DOHH2 (cell line): ENCODE data around the gene EEPD1.

Experiments used
- H3F3A ChIP-seq: fragments of 200-600 bp; sonication (generic), shearing (Covaris generic); 2 replicates; pipeline ENCODE4 v1.6.0; 2016; ENCODE audit warnings: antibody characterized with exemption, mild to moderate bottlenecking; ENCODE audit not compliant: control insufficient read depth, insufficient read depth
- H3K27ac ChIP-seq: fragments of 200-600 bp; sonication (generic); 2 replicates; pipeline ENCODE4 v1.5.1; 2014; ENCODE audit warnings: low read depth, mild to moderate bottlenecking, low read length, moderate library complexity
- H3K27me3 ChIP-seq: fragments of 200-600 bp; sonication (generic); 2 replicates; pipeline ENCODE4 v1.6.1; 2014; ENCODE audit warnings: mild to moderate bottlenecking, low read length, mixed read lengths; ENCODE audit not compliant: control insufficient read depth
- H3K36me3 ChIP-seq: fragments of 200-600 bp; sonication (generic); 2 replicates; pipeline ENCODE4 v1.6.1; 2014; ENCODE audit warnings: mild to moderate bottlenecking, low read length, moderate library complexity, mixed read lengths; ENCODE audit not compliant: control insufficient read depth
- H3K4me1 ChIP-seq: fragments of 200-600 bp; sonication (generic); 2 replicates; pipeline ENCODE4 v1.6.1; 2014; ENCODE audit warnings: mild to moderate bottlenecking, low read length, mixed read lengths; ENCODE audit not compliant: control insufficient read depth
- H3K4me2 ChIP-seq: fragments of 200-600 bp; sonication (generic); 2 replicates; pipeline ENCODE4 v1.6.0; 2014; ENCODE audit warnings: mild to moderate bottlenecking, low read length, moderate library complexity
- H3K4me3 ChIP-seq: fragments of 200-600 bp; sonication (generic); 2 replicates; pipeline ENCODE4 v1.5.1; 2014; ENCODE audit warnings: mild to moderate bottlenecking, low read length, mixed read lengths
- H3K79me2 ChIP-seq: fragments of 200-600 bp; sonication (generic); 2 replicates; pipeline ENCODE4 v1.6.1; 2014; ENCODE audit warnings: mild to moderate bottlenecking, low read length, mixed read lengths; ENCODE audit not compliant: control insufficient read depth
- H3K9me2 ChIP-seq: fragments of 200-600 bp; sonication (generic); replicated peaks from 2 replicates; pipeline ENCODE4 v1.6.1; 2014; ENCODE audit warnings: mild to moderate bottlenecking, low read length, mixed read lengths; ENCODE audit not compliant: control insufficient read depth
- H3K9me3 ChIP-seq: fragments of 200-600 bp; sonication (generic); 2 replicates; pipeline ENCODE4 v1.6.1; 2014; ENCODE audit warnings: antibody characterized with exemption, low read length, mixed read lengths; ENCODE audit not compliant: control insufficient read depth, insufficient read depth
- H4K20me1 ChIP-seq: fragments of 200-600 bp; sonication (generic); 2 replicates; pipeline ENCODE4 v1.6.0; 2014; ENCODE audit warnings: low read depth, mild to moderate bottlenecking, antibody characterized with exemption, low read length, moderate library complexity; ENCODE audit not compliant: control insufficient read depth, insufficient read depth
- CTCF ChIP-seq: fragments of 200-600 bp; sonication (generic); IDR thresholded peaks from one replicate; pipeline ENCODE4 v1.5.1; 2014; ENCODE audit warnings: antibody characterized with exemption, mild to moderate bottlenecking, low read depth, low read length; ENCODE audit not compliant: poor library complexity, severe bottlenecking
- EZH2phosphoT487 ChIP-seq: fragments of 200-600 bp; sonication (generic); IDR thresholded peaks from 2 replicates; pipeline ENCODE4 v1.6.1; 2017; ENCODE audit warnings: borderline replicate concordance, mild to moderate bottlenecking, antibody characterized with exemption, low read length, moderate library complexity, mixed read lengths

EEPD1 gene

GRCh38 chr7:36272567-36273269, 119.7 kb downstream of the EEPD1 start:
- TF ChIP-seq EZH2phosphoT487 = no peak
- no peak for TF ChIP-seq CTCF
- Histone ChIP-seq H3K4me3 (no peak overlapping the region), H3F3A (peaks cover 4% of the 10 kb centered on the region; the same call in 1 of the 2 replicates), H3K4me1 (peaks cover 37% of the 10 kb centered on the region), H3K36me3 (peaks cover 10% of the 10 kb centered on the region), H3K79me2 (peaks cover 64% of the 10 kb centered on the region), H3K27ac (no peak overlapping the region), H3K9me2 (no peaks in the 10 kb centered on the region), H3K27me3 (no peaks in the 10 kb centered on the region), H4K20me1 (no peaks in the 10 kb centered on the region), H3K9me3 (no peaks in the 10 kb centered on the region), H3K4me2 (no peak overlapping the region)

- Histone ChIP-seq H3K4me3 (no peak overlapping the region), H4K20me1 (no peaks in the 10 kb centered on the region), H3K27ac (no peak overlapping the region), H3K27me3 (no peaks in the 10 kb centered on the region), H3F3A (peaks cover 3% of the 10 kb centered on the region; the same call in 1 of the 2 replicates), H3K9me3 (no peaks in the 10 kb centered on the region), H3K9me2 (no peaks in the 10 kb centered on the region), H3K4me2 (no peak overlapping the region), H3K4me1 (peaks cover 48% of the 10 kb centered on the region), H3K79me2 (peaks cover 70% of the 10 kb centered on the region), H3K36me3 (peaks cover 10% of the 10 kb centered on the region)
- no peak for TF ChIP-seq CTCF
- no peak for TF ChIP-seq EZH2phosphoT487
Measured at GRCh38 chr7:36273836-36274235, 120.8 kb downstream of the EEPD1 start.

DNA sequence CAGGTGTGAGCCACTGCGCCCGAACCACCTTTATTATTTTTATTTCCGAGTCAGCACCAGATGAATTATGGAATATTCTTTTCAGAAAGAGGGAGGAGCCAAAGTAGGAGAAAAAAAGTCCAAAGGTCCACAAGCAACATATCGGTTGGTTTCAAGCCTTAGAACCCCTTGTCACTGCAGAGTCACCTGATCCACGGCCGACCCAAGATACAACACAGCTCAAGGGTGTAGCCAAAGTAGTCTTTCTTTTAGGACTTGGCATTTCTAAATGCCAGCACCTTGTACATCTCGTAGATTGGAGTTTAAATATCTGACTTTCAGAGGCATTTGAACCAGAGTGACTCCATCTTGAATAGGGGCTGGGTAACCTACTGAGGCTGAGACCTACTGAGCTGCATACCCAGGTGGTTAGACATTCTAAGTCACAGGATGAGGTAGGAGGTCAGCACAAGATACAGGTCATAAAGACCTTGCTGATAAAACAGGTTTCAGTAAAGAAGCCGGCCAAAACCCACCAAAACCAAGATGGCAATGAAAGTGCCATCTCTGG, 122.8 kb downstream of the EEPD1 start:
- H3K4me1 ChIP-seq = peaks cover 68% of the 10 kb centered on the region
- H3K27ac ChIP-seq = no peak overlapping the region

More for the DNA sequence above, 122.8 kb downstream of the EEPD1 start:
- H3K9me3 ChIP-seq = no peaks in the 10 kb centered on the region
- TF ChIP-seq EZH2phosphoT487 = no peak
- TF ChIP-seq CTCF = no peak
- no peak overlapping the region for H3K4me3 ChIP-seq
- no peaks in the 10 kb centered on the region for H4K20me1 ChIP-seq
- H3K4me2 ChIP-seq = no peak overlapping the region
- no peaks in the 10 kb centered on the region for H3K9me2 ChIP-seq
- H3K79me2 ChIP-seq = peaks cover 80% of the 10 kb centered on the region
- H3K27me3 ChIP-seq = no peaks in the 10 kb centered on the region
- peaks cover 13% of the 10 kb centered on the region for H3K36me3 ChIP-seq
- H3F3A ChIP-seq = peaks cover 6% of the 10 kb centered on the region
